Liver (tissue), 9 donors: ENCODE data around the gene ATP2B2. TPM values are rescaled to one million over a fixed set of nuclear protein-coding genes. Genes with fewer than 3 reads are reported as not detected.

Experiments
- DNase-seq: peaks from one replicate; pipeline ENCODE4 v3.0.0-alpha.2; 2017; ENCODE audit warnings: low spot score
- H3K27ac ChIP-seq, 2 donors: one replicate each; pipeline ENCODE4 v1.7.0; 2013; ENCODE audit warnings: inconsistent platforms in 2 of 2, low read length in 2 of 2, control low read depth in 1 of 2, low read depth in 1 of 2, mild to moderate bottlenecking in 1 of 2
- H3K27me3 ChIP-seq, 4 donors: one replicate each; pipeline versions ENCODE4 v1.6.1 to v1.7.0; 2013; ENCODE audit warnings: low read length in 3 of 4, inconsistent platforms in 1 of 4, mild to moderate bottlenecking in 1 of 4, moderate library complexity in 1 of 4; ENCODE audit not compliant: control insufficient read depth in 4 of 4, insufficient read depth in 4 of 4
- H3K36me3 ChIP-seq, 4 donors: one replicate each; pipeline versions ENCODE4 v1.6.1 to v1.7.0; 2013; ENCODE audit warnings: low read length in 3 of 4, mild to moderate bottlenecking in 3 of 4, low read depth in 1 of 4, moderate library complexity in 1 of 4; ENCODE audit not compliant: control insufficient read depth in 4 of 4, insufficient read depth in 3 of 4
- H3K4me1 ChIP-seq, 4 donors: one replicate each; pipeline versions ENCODE4 v1.6.1 to v1.7.0; 2013; ENCODE audit warnings: low read length in 3 of 4, mild to moderate bottlenecking in 3 of 4, moderate library complexity in 1 of 4; ENCODE audit not compliant: control insufficient read depth in 4 of 4, insufficient read depth in 4 of 4
- H3K4me3 ChIP-seq, 3 donors: one replicate each; pipeline versions ENCODE4 v1.6.1 to v1.7.0; 2013; ENCODE audit warnings: low read length in 3 of 3, control low read depth in 1 of 3, low read depth in 1 of 3, mild to moderate bottlenecking in 1 of 3
- H3K9ac ChIP-seq, 2 donors: one replicate each; pipeline ENCODE4 v1.7.0; 2013; ENCODE audit warnings: low read length in 2 of 2, mild to moderate bottlenecking in 2 of 2, moderate library complexity in 2 of 2, control low read depth in 1 of 2, low read depth in 1 of 2
- H3K9me3 ChIP-seq, 4 donors: one replicate each; pipeline versions ENCODE4 v1.6.1 to v1.7.0; 2013; ENCODE audit warnings: low read length in 3 of 4; ENCODE audit not compliant: control insufficient read depth in 4 of 4
- EGR1 ChIP-seq, 2 donors: IDR thresholded peaks; 2 replicates each; pipeline ENCODE4 v1.6.1; 2016 to 2018; ENCODE audit warnings: antibody characterized with exemption in 2 of 2, low read depth in 2 of 2
- FOXA1 ChIP-seq: IDR thresholded peaks from 2 replicates; pipeline ENCODE4 v1.6.1; 2016; ENCODE audit warnings: antibody characterized with exemption
- FOXA2 ChIP-seq: IDR thresholded peaks from 2 replicates; pipeline ENCODE4 v1.6.1; 2016; ENCODE audit warnings: antibody characterized with exemption
- GABPA ChIP-seq, 2 donors: IDR thresholded peaks in 1 of 2; conservative IDR thresholded peaks in 1 of 2; 2 replicates each; pipeline ENCODE4 v1.6.1; 2016; ENCODE audit warnings: antibody characterized with exemption in 2 of 2, mild to moderate bottlenecking in 1 of 2, moderate library complexity in 1 of 2
- HNF4A ChIP-seq, 2 donors: conservative IDR thresholded peaks; 2 replicates each; pipeline ENCODE4 v1.6.1; 2016; ENCODE audit warnings: antibody characterized with exemption in 2 of 2, mild to moderate bottlenecking in 2 of 2
- HNF4G ChIP-seq: IDR thresholded peaks from 2 replicates; pipeline ENCODE4 v1.6.1; 2016; ENCODE audit warnings: antibody characterized with exemption
- JUND ChIP-seq, 2 donors: IDR thresholded peaks; 2 replicates each; pipeline ENCODE4 v1.6.1; 2016; ENCODE audit warnings: antibody characterized with exemption in 2 of 2
- NR2F2 ChIP-seq: IDR thresholded peaks from 2 replicates; pipeline ENCODE4 v1.6.1; 2016; ENCODE audit warnings: antibody characterized with exemption
- RAD21 ChIP-seq, 2 donors: IDR thresholded peaks; 2 replicates each; pipeline ENCODE4 v1.6.1; 2016; ENCODE audit warnings: antibody characterized with exemption in 2 of 2, mild to moderate bottlenecking in 2 of 2
- REST ChIP-seq: IDR thresholded peaks from 2 replicates; pipeline ENCODE4 v1.6.1; 2016; ENCODE audit warnings: antibody characterized with exemption, mild to moderate bottlenecking
- RXRA ChIP-seq, 2 donors: IDR thresholded peaks; 2 replicates each; pipeline ENCODE4 v1.6.1; 2017 to 2018; ENCODE audit warnings: antibody characterized with exemption in 2 of 2, mild to moderate bottlenecking in 1 of 2
- SP1 ChIP-seq: IDR thresholded peaks from 2 replicates; pipeline ENCODE4 v1.6.1; 2018; ENCODE audit warnings: antibody characterized with exemption, mild to moderate bottlenecking
- TAF1 ChIP-seq: conservative IDR thresholded peaks from 2 replicates; pipeline ENCODE4 v1.6.1; 2016; ENCODE audit warnings: antibody characterized with exemption, mild to moderate bottlenecking
- YY1 ChIP-seq: IDR thresholded peaks from 2 replicates; pipeline ENCODE4 v1.6.1; 2016; ENCODE audit warnings: antibody characterized with exemption, mild to moderate bottlenecking
- ZBTB33 ChIP-seq: IDR thresholded peaks from 2 replicates; pipeline ENCODE4 v1.6.1; 2016; ENCODE audit warnings: antibody characterized with exemption
- WGBS: extraction: QIAGEN DNeasy Blood & Tissue Kit; methylation state at CpG from one replicate; pipeline ENCODE4 v1.1.7; 2013; 5-methylcytosine and 5-hydroxymethylcytosine counted together
- polyA plus RNA-seq, 2 donors: library from polyadenylated mRNA; stranded (reverse) in 1 of 2; unstranded in 1 of 2; fragments of 200-250 nt in 1 of 2; fragments of >200 nt in 1 of 2; fragmentation: Nextera tagmentation in 1 of 2; extraction: Ambion mirVana in 1 of 2; gene quantifications; one replicate each; pipeline versions ENCODE4 v1.2.1 to v1.2.3, GENCODE V29; 2013 to 2015
- total RNA-seq, 2 donors: library from RNA; depleted of rRNA; stranded (reverse); fragments of >200 nt; gene quantifications; one replicate each; pipeline ENCODE4 v1.2.3, GENCODE V29; 2014
- TF ChIP-seq, protein P1 (sequence below): fragments of 150-350 bp; IDR thresholded peaks from 2 replicates; pipeline ENCODE4 v1.5.1; 2017; ENCODE audit warnings: improper control_type of control experiment, low read depth, low read length; ENCODE audit not compliant: missing input control
- TF ChIP-seq, protein P2 (sequence below): IDR thresholded peaks from 2 replicates; pipeline ENCODE4 v1.6.1; 2016; ENCODE audit warnings: antibody characterized with exemption
- TF ChIP-seq, protein P3 (sequence below): IDR thresholded peaks from 2 replicates; pipeline ENCODE4 v1.6.1; 2016; ENCODE audit warnings: antibody characterized with exemption
- donor health status: healthy.
- donor health status: healthy.
- donor health status: healthy.
- donor health status: healthy.
- donor health status: healthy.

The ATP2B2 gene
- total and polyA plus RNA-seq, 4 donors = 10.4 to 27.8 (median 20.7) TPM

DNA sequence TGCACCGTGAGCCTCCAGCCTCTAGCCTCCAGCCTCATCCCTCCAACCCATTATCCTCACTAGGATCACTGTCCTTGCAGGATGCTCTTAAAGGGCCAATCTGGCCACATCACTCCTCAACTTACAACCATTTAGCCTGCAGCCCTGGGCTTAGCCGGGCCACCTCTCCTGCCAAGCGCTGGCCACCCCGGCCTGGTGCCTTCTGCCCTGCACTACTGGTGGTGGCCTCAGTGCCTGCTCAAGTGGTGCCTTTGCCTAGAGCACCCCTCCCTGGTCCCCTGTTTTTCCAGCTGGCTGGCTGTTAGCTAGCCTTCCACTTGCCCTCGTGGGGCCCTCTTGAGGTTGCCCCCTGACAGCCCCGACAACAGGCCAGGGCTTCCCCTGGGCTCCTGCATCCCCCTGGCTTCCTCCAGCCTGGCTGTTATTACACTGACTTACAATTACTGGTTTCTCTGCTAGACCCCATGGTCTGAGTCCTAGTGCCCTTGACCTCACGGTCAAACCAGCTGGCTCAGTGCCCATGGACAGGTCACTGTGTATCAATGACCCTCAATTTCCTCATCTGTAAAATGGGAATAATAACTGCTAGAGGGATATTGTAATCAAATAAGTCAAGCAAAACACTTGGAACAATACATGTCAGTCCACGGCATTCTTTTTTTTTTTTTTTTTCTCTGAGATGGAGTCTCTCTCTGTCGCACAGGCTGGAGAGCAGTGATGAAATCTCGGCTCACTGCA, 15.5 kb downstream of the ATP2B2 start (continued):
- no peak for TF ChIP-seq HNF4A (conservative IDR thresholded peaks at IDR 0.05)

- Histone ChIP-seq H3K9ac (no peak overlapping the region), H3K36me3 (peaks cover 0 to 1% (median 0%) of the 10 kb centered on the region in 4 donors), H3K4me3 (no peak overlapping the region), H3K27ac (no peak overlapping the region), H3K9me3 (no peaks in the 10 kb centered on the region), H3K27me3 (no peaks in the 10 kb centered on the region), H3K4me1 (peaks cover 9 to 36% (median 26%) of the 10 kb centered on the region in 4 donors)
- TF ChIP-seq HNF4A (conservative IDR thresholded peaks at IDR 0.05) = no peak
- no peak for TF ChIP-seq ZBTB33
- TF ChIP-seq, protein P1, sequence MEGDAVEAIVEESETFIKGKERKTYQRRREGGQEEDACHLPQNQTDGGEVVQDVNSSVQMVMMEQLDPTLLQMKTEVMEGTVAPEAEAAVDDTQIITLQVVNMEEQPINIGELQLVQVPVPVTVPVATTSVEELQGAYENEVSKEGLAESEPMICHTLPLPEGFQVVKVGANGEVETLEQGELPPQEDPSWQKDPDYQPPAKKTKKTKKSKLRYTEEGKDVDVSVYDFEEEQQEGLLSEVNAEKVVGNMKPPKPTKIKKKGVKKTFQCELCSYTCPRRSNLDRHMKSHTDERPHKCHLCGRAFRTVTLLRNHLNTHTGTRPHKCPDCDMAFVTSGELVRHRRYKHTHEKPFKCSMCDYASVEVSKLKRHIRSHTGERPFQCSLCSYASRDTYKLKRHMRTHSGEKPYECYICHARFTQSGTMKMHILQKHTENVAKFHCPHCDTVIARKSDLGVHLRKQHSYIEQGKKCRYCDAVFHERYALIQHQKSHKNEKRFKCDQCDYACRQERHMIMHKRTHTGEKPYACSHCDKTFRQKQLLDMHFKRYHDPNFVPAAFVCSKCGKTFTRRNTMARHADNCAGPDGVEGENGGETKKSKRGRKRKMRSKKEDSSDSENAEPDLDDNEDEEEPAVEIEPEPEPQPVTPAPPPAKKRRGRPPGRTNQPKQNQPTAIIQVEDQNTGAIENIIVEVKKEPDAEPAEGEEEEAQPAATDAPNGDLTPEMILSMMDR = no peak
- TF ChIP-seq HNF4G = no peak
- no peak for TF ChIP-seq TAF1
- no peak for TF ChIP-seq RAD21 (IDR thresholded peaks at IDR 0.05)
- TF ChIP-seq JUND (IDR thresholded peaks at IDR 0.05) = no peak
- TF ChIP-seq, protein P2, sequence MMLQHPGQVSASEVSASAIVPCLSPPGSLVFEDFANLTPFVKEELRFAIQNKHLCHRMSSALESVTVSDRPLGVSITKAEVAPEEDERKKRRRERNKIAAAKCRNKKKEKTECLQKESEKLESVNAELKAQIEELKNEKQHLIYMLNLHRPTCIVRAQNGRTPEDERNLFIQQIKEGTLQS = no peak
- TF ChIP-seq YY1 = no peak
- no peak for TF ChIP-seq GABPA (IDR thresholded peaks at IDR 0.05 in 1 of 2, conservative IDR thresholded peaks at IDR 0.05 in 1 of 2)
- TF ChIP-seq FOXA2 = no peak
- TF ChIP-seq RXRA (IDR thresholded peaks at IDR 0.05) = no peak
- TF ChIP-seq NR2F2 = no peak
- TF ChIP-seq, protein P3, sequence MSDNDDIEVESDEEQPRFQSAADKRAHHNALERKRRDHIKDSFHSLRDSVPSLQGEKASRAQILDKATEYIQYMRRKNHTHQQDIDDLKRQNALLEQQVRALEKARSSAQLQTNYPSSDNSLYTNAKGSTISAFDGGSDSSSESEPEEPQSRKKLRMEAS = no peak
- TF ChIP-seq EGR1 (IDR thresholded peaks at IDR 0.05; ENCODE audit: low read depth in 2 of 2) = no peak
- TF ChIP-seq SP1 = no peak
- TF ChIP-seq FOXA1 = no peak
- no peak for TF ChIP-seq REST
- no peak for DNase-seq
- WGBS = 81% methylated on average over 3 of the region's 4 CpGs
These were observed 17.3 kb downstream of the ATP2B2 start for GRCh38 chr3:10487988-10488633.
